IPS-20b (cell line): ENCODE results near the gene PDE6B.
A peak's percentile ranks its signal among the peaks of the same experiment; 100 is the strongest.
"Not testable (repeated sequence)": the region's sequence is repeated elsewhere in the genome, so short reads cannot be mapped to it uniquely, and the experiment has no call there.

Experiments
- H3K27ac ChIP-seq: one replicate; pipeline ENCODE4 v1.5.1; 2013; ENCODE audit warnings: low read length
- H3K27me3 ChIP-seq: 2 replicates; pipeline ENCODE4 v1.6.1; 2013; ENCODE audit warnings: mild to moderate bottlenecking, low read length, inconsistent platforms; ENCODE audit not compliant: insufficient read depth
- H3K36me3 ChIP-seq: 2 replicates; pipeline ENCODE4 v1.6.1; 2013; ENCODE audit warnings: low read depth, mild to moderate bottlenecking, inconsistent platforms, low read length, moderate library complexity; ENCODE audit not compliant: insufficient read depth
- H3K4me1 ChIP-seq: 2 replicates; pipeline ENCODE4 v1.6.1; 2013; ENCODE audit warnings: mild to moderate bottlenecking, control low read depth, inconsistent platforms, low read length, moderate library complexity; ENCODE audit not compliant: insufficient read depth
- H3K4me3 ChIP-seq: 2 replicates; pipeline ENCODE4 v1.5.1; 2013; ENCODE audit warnings: mild to moderate bottlenecking, low read length, inconsistent platforms
- H3K9ac ChIP-seq: 2 replicates; pipeline ENCODE4 v1.6.1; 2013; ENCODE audit warnings: low read depth, mild to moderate bottlenecking, inconsistent platforms, low read length, moderate library complexity
- H3K9me3 ChIP-seq: 2 replicates; pipeline ENCODE4 v1.6.1; 2013; ENCODE audit warnings: mild to moderate bottlenecking, low read depth, low read length, inconsistent platforms; ENCODE audit not compliant: insufficient read depth

PDE6B gene

GRCh38 chr4:705278-706082, 80.1 kb downstream of the PDE6B start, which contains the start of gene PCGF3:
TSS of gene PCGF3 (plus strand) at chr4:705832. CDS start at chr4:733681, 27,849 bp downstream.
- Histone ChIP-seq H3K27me3 (peaks cover 12% of the 10 kb centered on the region), H3K9me3 (no peaks in the 10 kb centered on the region), H3K27ac (peak within 1 kb of the TSS; percentile 71), H3K9ac (peak within 1 kb of the TSS; percentile 99), H3K36me3 (peaks cover 22% of the 10 kb centered on the region; the same call in 1 of the 2 replicates), H3K4me1 (no peaks in the 10 kb centered on the region), H3K4me3 (peak within 1 kb of the TSS; percentile 90)

- H3K4me1 ChIP-seq = not testable (repeated sequence)
- peak overlapping the region; percentile 90 for H3K4me3 ChIP-seq
Measured at GRCh38 chr4:706083-706633, 80.8 kb downstream of the PDE6B start.

GRCh38 chr4:706834-707598, 81.6 kb downstream of the PDE6B start:
- H3K4me1 ChIP-seq = no peaks in the 10 kb centered on the region
- H3K9ac ChIP-seq = peak overlapping the region; percentile 47; the same call in 1 of the 2 replicates
- H3K27me3 ChIP-seq = peaks cover 12% of the 10 kb centered on the region
- peak overlapping the region; percentile 56 for H3K4me3 ChIP-seq
- no peaks in the 10 kb centered on the region for H3K9me3 ChIP-seq
- peaks cover 26% of the 10 kb centered on the region; the same call in 1 of the 2 replicates for H3K36me3 ChIP-seq
- H3K27ac ChIP-seq = no peak overlapping the region

More at GRCh38 chr4:706083-706633, 80.8 kb downstream of the PDE6B start:
- H3K27me3 ChIP-seq = peaks cover 12% of the 10 kb centered on the region
- peak overlapping the region; percentile 71 for H3K27ac ChIP-seq
- peaks cover 26% of the 10 kb centered on the region; the same call in 1 of the 2 replicates for H3K36me3 ChIP-seq
- not testable (repeated sequence) for H3K9me3 ChIP-seq
- peak overlapping the region; percentile 99 for H3K9ac ChIP-seq

- H3K27ac ChIP-seq = no peak overlapping the region
- peaks cover 26% of the 10 kb centered on the region; the same call in 1 of the 2 replicates for H3K36me3 ChIP-seq
- H3K4me1 ChIP-seq = no peaks in the 10 kb centered on the region
- no peak overlapping the region for H3K9ac ChIP-seq
- peaks cover 12% of the 10 kb centered on the region for H3K27me3 ChIP-seq
- H3K9me3 ChIP-seq = no peaks in the 10 kb centered on the region
- no peak overlapping the region for H3K4me3 ChIP-seq
Measured at GRCh38 chr4:707929-708630, 82.7 kb downstream of the PDE6B start.

GRCh38 chr4:708631-708933, 83.2 kb downstream of the PDE6B start:
- no peak overlapping the region for H3K27ac ChIP-seq
- no peak overlapping the region for H3K9ac ChIP-seq
- no peaks in the 10 kb centered on the region for H3K4me1 ChIP-seq
- H3K4me3 ChIP-seq = no peak overlapping the region
- peaks cover 12% of the 10 kb centered on the region for H3K27me3 ChIP-seq
- no peaks in the 10 kb centered on the region for H3K9me3 ChIP-seq
- H3K36me3 ChIP-seq = peaks cover 26% of the 10 kb centered on the region; the same call in 1 of the 2 replicates

- Histone ChIP-seq H3K27me3 (peaks cover 10% of the 10 kb centered on the region), H3K4me1 (no peaks in the 10 kb centered on the region), H3K4me3 (no peak overlapping the region), H3K9me3 (no peaks in the 10 kb centered on the region), H3K27ac (no peak overlapping the region), H3K9ac (no peak overlapping the region), H3K36me3 (peaks cover 26% of the 10 kb centered on the region; the same call in 1 of the 2 replicates)
Measured at GRCh38 chr4:709348-709747, 84.0 kb downstream of the PDE6B start.

GRCh38 chr4:710116-710515, 84.7 kb downstream of the PDE6B start:
- H3K4me3 ChIP-seq = no peak overlapping the region

GRCh38 chr4:710916-711315, 85.5 kb downstream of the PDE6B start:
- no peak overlapping the region for H3K4me3 ChIP-seq
- H3K36me3 ChIP-seq = peaks cover 26% of the 10 kb centered on the region; the same call in 1 of the 2 replicates
- no peak overlapping the region for H3K27ac ChIP-seq
- H3K9me3 ChIP-seq = no peaks in the 10 kb centered on the region
- H3K9ac ChIP-seq = no peak overlapping the region
- no peaks in the 10 kb centered on the region for H3K4me1 ChIP-seq
- H3K27me3 ChIP-seq = no peaks in the 10 kb centered on the region

More at GRCh38 chr4:710116-710515, 84.7 kb downstream of the PDE6B start:
- H3K9ac ChIP-seq = no peak overlapping the region
- H3K4me1 ChIP-seq = no peaks in the 10 kb centered on the region
- H3K27ac ChIP-seq = no peak overlapping the region
- H3K36me3 ChIP-seq = peaks cover 26% of the 10 kb centered on the region; the same call in 1 of the 2 replicates
- no peaks in the 10 kb centered on the region for H3K9me3 ChIP-seq
- peaks cover 2% of the 10 kb centered on the region for H3K27me3 ChIP-seq

- no peak overlapping the region for H3K4me3 ChIP-seq
- peaks cover 26% of the 10 kb centered on the region; the same call in 1 of the 2 replicates for H3K36me3 ChIP-seq
- no peak overlapping the region for H3K27ac ChIP-seq
- no peaks in the 10 kb centered on the region for H3K27me3 ChIP-seq
- H3K9me3 ChIP-seq = no peaks in the 10 kb centered on the region
- no peaks in the 10 kb centered on the region for H3K4me1 ChIP-seq
- no peak overlapping the region for H3K9ac ChIP-seq
Measured at GRCh38 chr4:712093-712492, 86.7 kb downstream of the PDE6B start.

GRCh38 chr4:712916-713632, 87.7 kb downstream of the PDE6B start:
- Histone ChIP-seq H3K27ac (no peak overlapping the region), H3K4me3 (no peak overlapping the region)

More at GRCh38 chr4:712916-713632, 87.7 kb downstream of the PDE6B start:
- H3K4me1 ChIP-seq = no peaks in the 10 kb centered on the region
- H3K36me3 ChIP-seq = peaks cover 26% of the 10 kb centered on the region; the same call in 1 of the 2 replicates
- no peak overlapping the region for H3K9ac ChIP-seq
- no peaks in the 10 kb centered on the region for H3K9me3 ChIP-seq
- H3K27me3 ChIP-seq = no peaks in the 10 kb centered on the region
